GM11168 (cell line): ENCODE results near the gene ZFTA.
"Not testable (repeated sequence)": the region's sequence is repeated elsewhere in the genome, so short reads cannot be mapped to it uniquely, and the experiment has no call there.

ENCODE experiments used
- in situ Hi-C: fragments of 300-500 bp; cut with MboI; formaldehyde crosslinking; loops from one replicate; pipeline ENCODE4 v1.12.0; 2022; ENCODE audit warnings: low sequenced_read_pairs; ENCODE audit not compliant: unreplicated experiment

ZFTA gene

DNA sequence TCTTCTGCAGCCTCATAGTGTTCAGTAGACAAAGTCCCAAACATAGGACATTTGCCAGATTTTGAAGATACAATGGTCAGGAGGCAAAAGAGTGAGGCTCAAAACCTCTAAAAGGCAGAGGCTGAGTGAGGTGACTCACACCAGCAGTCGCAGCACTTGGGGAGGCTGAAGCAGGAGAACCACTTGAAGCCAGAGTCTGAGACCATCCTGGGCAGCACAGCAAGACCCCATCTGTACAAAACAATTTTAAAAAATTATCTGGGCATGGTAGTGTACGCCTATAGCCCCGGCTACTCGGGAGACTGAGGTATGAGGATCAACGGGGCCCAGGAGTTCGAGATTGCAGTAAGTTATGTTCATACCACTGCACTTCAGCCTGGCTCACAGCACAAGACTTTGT, 14.2 kb upstream of the ZFTA start:
- in situ Hi-C loops, result loop anchor here (5.0 kb wide), 1 partner anchor 45 kb away; no protein-coding TSS in a partner anchor

DNA sequence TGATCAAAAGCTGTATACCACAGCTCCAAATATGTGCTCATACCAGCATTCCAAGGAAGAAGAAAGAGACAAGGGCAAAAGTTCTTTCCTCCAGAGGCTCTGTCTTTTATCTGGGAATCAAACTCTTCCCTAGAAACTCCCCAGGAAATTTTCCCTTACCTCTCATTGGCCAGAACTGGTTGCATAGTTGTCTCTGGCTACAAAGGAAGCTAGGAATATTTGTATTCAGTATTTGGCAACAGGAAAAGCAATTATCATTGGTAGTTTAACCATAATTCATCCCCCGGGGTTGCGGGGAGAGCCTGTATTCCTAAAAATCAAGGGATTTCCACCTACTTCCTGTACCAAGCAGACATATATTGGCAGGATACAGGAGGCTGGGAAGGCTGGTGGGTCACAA, 10.5 kb upstream of the ZFTA start:
- in situ Hi-C loops, result no loop called here

DNA sequence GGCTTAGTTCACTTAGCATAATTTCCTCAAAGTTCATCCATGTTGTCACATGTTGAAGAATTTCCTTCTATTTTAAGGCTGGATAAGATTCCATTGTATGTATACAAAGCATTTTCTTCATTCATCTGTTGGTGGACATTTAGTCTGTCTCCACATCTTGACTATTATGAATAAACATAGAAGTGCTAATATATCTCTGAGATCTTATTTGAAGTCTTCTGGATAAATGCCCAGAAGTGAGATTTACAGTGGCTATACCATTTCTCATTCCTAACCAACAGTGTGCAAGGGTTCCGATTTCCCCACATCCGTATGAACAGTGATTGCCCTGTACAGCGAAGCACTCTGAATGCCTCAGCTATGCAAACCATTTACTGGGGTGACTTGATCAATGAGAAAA, 6.6 kb upstream of the ZFTA start:
- in situ Hi-C loops, result no loop called here

DNA sequence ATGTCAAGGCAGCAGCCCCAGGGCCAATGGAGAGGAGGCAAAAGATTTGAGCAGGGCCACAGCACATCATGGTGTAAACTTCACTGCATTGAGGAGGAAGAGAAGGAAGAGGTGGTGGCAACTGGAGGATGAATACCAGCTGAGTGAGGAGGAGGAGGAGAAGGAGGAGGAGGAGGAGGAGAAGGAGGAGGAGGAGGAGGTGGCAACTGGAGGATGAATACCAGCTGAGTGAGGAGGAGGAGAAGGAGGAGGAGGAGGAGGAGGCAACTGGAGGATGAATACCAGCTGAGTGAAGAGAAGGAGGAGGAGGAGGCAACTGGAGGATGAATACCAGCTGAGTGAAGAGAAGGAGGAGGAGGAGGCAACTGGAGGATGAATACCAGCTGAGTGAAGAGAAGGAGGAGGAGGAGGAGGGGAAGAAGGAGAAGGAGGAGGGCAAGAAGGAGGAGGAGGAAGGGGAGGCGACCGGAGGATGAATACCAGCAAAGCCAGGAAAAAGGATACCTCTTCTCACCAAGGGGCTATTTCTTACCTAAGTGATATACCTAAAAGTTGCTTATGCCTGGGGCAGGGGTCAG, 3.3 kb upstream of the ZFTA start:
- in situ Hi-C loops, result not testable (repeated sequence)

DNA sequence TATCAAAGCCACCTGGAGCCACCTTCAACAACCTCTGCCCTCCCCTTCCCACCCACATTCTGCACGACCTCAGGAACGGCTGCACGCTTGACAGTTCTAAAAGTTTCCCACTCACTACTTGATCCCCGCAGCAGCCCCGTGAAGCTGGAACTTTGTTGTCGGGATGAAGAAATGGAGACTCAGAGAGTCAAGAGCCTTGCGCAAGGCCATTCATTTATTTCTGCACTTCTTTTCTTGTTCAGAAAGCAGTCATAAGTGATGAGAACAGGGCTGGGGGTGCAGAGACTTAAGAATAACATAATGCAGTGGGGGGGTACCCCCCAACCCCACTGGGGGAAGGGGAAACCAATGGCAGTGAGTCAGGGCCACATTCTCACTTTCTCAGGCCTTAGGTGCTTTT, 2.2 kb upstream of the ZFTA start:
- in situ Hi-C loops, result no loop called here

DNA sequence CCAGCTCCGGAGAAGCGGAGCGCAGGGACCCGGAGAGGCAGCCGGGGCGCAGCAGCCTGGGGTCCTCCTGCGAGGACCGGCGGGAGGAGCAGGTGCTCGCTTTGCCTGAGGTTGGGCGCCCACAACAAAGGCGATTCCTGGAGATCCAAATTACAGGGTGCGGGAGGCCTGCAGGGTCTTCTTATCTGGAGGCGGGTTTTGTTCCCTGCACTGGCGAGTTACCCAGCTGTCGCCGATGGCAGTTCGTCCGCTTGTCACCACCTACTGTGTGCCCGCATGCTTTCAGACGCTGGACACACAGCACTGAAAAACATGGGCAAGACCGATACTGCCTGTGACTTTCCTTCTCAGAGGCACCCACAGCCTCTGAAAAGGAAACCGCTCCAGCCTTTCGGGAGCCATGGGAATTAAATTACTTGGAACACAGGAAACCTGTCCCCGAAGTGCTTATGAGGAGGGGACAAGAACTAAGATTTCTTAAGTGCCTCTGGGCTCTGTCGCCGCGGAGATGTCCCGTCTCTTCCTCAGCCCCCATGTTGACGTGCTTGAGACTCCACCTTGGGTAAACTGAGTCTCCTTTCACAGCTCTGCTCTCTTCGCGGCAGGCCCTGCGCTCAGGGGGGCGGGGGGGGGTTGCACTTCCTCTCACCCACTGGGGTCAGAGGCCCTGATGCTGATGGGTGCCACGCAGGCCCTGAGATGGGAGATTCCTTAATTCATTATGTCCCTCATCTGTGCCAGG, 1.3 kb upstream of the ZFTA start:
- in situ Hi-C loops, result no loop called here

DNA sequence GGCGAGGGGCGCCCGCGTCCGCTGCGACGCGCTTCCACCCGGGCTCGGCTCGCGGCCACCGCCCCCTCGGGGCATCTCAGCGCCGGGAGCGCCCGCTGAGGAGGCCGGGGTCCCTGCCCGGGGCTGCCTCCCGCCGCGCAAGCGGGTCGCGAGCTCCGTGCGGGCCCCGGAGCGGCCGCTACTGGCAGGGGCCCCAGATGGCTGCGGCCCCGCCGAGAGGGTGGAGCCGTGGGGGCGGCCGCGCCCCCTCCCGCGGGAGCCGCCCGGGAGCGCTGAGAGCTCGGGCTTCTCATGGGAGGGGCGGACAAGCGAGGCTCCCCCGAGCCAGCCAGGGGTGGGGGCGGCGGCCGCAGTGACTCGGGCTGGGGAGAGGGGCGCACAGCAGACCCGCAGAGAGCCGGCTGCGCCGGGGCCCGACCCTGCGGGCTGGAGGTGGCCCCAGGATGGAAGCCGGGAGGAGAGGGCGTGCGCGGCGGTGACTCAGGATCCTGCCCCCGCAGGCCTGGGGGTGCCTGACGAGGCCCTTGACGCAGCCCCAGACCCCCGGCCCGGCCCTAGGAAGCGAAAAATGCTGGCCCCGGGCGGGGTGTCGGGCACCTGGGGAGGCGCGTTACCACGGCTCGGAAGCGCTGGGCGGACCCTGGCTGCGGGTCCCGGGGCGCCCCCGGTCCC, 603 bp upstream of the ZFTA start:
- in situ Hi-C loops, result no loop called here

DNA sequence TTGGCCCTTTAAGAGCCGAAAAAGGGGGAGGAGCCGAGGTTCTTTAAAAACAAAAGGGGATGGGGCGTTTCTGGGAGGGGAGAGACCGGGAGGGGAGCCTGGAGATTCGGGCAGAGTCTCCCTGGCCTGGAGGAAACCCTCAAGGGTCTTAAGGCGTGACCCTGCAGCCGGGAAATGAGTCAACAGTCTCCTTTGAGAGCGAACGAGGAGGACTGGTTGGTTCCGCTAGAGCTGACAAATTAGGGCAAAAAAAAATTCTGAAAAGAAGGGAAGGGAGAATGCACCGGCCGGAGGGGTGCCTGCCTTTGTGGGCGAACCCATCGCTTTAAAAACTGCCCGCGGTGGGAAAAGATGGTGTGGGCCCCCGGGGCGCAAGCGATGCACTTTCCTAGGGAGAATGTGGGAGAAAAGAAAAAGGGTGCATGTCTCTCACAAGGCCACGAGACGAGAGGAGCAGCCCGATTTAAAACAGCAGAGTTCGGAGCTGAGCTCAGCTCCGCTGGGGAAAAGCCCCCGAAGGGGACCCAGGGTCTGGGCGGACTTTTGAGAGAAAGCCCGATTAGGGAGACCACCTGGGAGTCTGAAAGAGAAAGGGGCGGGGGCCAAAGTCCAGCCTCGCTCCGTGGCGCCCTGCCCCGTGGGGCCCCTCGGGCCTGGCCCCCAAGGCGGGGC, 874 bp downstream of the ZFTA start:
- in situ Hi-C loops, result no loop called here

DNA sequence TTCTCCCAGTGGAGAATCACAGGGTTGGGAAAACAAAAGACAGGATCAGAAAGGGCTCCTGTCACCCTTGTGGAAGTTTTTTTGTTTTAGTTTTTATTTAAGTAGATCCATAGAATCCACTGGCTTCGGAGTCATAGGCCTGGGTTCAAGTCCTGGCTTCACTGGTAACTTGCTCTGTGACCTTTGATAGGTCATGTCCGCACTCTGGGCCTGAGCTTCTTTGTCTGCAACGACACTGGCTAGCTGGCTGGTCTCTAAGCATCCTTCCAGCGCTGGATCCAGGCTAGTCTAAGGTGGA, 1.4 kb downstream of the ZFTA start:
- in situ Hi-C loops, result no loop called here

DNA sequence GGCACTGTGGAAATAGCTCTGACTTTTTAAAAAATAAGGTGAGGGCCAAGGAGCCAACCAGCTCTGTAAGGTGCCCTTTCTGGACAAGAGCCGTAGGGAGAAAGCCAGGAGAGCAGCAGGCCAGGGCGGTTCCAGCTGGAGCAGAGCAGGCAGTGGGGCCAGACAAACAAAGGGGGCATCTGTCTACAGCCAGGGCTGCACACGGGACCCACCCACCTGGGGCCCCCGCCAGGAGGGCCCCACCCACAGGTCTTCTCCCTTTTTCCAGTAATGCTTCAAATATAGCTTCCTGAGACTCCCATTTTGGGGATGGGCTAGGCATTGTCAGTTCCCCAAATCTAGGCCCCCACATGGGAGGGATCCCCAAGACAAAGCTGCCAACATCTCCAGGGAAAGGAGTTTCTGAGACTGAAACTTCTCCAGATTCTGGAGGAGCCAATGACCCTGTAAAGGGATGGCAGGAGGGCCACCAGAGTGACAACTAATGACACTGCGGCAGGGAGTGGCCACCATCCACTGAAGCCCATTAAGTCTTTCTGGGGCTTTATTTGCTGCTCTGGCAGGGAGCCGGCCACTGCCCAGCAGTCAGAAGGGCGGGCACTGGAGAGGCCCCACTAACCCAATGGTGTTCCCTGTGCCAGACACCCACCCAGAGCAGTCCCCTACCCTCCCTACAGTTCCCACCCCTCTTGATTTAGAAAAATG, 1.9 kb downstream of the ZFTA start:
- in situ Hi-C loops, result no loop called here

DNA sequence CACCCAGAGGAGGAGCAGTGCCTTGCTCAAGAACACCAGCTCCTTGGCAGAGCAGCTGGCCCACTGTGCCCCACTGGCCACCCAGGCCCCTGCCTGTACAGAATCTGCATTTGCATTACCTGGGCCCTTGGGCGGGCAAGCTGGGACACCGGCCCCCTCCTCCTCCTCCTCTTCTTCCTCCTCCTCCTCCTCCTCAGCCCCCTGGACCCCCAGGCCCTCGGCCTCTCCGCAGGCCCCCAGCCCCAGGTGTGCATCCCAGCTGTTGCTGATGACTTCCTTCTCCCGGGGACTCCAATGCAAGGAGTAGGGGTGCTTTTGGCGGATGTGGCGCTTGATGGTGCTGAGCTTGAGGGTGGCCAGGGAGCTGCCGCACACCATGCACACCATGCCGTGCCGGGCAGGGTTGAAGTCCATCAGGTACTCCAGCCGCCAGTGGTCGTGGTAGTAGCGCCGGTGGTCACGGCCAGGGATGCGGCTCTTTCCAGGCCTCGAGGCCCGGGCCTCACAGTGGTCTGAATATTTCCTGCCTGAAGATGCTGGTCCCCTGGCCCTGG, 2.8 kb downstream of the ZFTA start:
- in situ Hi-C loops, result no loop called here

DNA sequence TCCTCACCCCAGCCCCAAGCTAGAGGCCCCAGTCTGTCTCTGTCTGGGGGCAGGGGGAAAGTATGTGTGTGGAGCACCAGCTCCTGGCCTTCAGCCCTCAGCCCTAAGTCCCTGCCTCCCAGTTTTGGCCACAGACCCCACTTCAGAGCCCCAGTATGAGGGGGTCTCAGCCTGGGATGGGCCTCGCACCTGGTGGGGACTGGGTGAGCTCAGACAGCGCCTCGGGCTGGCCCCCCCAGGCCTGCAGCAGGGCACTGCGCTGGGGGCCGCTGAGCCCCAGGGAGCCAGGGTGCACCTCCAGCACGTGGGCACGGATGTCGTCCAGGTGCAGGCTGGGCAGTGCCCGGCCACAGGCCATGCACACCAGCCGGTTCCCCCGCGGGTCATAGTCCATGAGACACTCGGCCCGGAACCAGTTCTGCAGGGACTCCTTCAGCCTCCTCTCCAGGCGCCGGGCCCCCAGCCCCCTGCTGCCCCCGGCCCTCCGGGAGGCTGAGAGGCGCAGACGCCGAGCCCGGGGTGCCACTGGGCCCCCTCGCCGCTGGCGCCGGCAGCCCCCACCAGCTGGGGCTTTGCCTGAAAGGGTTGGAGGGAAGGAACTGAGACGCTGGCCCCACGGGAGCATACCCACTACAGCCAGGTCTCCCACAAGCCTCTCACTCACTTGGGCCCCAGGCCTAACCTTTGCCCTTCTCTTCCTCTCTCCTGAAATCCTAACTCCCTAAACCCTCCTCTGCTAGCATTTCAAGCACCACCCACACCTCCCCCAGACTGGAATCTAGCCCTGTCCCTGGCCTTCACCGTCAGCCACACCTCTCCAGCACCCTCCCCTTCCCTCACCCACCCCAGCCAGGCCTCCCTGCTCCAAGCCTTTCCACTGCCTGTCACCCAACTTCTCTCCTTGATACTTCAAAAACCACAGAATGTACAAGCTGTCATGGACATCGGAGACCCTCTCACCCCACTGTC, 3.6 kb downstream of the ZFTA start:
- in situ Hi-C loops, result no loop called here

DNA sequence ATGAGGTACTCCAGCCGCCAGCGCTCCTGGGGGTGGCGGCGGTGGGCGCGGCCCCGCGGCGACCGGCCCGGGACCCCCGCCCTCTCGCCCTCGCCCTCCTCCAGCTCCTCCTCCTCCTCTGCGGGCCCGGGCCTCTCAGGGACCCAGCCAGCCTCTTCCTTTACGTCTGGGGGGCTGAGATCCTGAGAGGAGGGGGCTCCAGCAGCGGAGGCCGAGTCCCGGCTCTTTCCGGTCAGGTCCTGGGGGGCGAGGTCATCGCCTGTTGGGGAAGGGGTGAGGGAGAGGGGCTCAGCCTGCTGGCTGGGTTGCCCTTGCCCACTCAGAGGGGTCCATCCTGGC, 4.3 kb downstream of the ZFTA start:
- in situ Hi-C loops, result no loop called here

DNA sequence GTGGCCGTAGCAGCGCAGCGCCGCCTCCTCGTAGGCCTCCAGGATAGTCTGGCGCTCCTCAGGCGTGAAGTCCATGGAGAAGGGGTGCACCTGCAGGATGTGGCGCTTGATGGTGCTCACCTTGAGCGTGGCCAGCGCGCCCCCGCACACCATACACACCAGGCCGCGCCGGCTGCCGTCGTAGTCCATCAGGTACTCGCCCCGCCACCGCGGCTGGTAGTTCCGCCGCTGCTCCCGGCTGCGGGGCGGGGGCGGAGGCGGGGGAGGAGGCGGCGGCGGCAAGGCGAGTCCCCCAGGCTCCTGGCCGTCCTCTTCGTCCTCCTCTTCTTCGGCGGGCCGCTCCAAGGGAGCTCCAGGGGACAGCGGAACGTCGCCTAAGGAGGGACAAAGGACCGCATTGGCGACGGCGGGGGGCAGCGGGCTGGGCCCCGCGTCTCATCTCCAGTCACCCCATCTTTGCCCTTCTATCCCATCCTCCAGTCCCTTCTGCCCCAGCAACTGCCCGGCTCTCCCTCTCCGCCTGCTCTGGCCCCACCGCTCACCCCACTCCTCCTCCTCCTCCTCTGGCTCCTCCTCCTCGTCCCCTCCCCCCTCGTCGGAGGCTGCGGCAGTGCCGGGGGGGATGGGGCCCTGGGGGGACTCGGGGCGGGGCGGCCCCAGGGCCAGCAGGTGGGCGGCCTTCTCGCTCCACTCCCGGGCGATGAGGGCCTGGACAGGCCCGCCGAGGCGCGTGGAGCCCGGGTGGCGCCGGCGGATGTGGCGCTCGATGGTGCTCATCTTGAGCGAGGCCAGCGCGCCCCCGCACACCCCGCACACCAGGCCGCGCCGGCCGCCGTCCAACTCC, 4.9 kb downstream of the ZFTA start:
- in situ Hi-C loops, result no loop called here

DNA sequence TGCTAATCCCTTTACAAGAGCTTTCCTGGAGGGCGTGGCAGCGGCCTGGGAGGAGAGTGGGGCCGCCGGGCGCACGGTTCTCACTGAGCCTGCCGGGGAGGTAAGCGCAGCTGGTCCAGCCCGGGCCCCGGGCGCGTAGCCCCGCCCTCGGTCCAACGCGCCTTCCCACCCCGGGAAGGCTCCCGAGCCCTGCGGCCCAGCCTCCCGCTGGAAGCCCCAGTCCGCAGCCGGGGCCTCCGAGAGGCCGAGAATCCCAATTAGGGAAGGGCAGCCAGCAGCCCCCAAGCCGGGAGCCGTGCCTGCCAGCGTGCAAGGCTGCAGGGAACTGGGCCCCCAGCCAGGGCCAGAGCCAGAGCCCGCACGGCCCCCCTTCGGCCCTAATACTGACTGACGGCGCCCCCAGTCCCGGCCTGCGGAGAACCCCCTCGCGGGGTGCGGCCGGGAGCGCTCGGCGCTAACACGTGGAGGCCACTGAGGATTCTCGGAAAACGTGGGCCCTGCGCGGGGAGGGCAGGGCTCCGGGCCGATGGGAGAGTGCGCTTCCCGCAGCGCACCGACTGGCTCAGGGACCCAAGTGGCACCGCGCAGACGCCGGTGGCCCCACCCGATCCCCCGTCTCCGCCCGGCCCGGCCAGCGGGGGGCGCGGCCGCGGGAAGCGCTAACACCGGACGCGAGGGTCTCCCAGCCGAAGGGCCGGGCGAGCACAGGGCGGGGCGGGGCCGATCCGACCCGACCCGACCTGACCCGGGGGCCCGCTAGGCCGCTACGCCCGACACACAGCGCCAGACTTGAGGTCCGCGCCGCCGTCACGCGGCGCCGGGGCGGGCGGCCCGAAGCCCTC, 5.7 kb downstream of the ZFTA start:
- in situ Hi-C loops, result no loop called here

DNA sequence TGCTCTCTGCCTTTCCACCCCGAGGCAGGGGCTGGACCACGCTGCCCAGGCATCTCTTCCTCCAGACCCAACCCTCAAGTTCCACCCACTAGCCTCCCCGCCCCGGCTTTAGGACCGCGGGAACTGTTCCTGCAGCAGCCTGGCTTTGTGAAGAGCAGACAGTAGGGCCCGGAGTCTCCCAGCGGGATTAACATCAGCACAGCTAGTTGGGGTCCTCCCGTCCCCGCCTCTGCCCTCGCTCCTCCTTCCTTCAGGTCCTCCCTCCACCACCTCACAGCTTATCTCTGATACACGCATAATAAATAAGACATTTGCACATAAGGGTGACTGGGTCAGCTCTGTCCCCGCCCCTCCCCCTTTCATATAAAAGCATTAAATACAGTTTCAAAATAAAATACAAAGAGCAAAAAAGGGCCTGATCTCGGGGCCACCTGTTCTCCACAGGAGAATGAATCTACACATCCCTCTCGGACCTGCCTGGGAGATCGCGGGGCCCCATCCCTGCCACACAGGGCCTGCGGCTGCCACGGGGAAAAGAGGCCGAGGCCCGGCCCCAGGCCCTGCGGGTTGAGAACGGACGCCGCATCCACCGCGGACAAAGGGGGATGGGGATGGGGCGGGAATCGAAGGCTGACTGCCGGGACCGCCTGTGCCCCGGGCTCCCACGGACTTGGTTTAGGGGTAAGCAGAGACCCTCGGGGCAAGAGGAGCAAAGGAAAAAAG, 6.5 kb downstream of the ZFTA start:
- in situ Hi-C loops, result no loop called here

DNA sequence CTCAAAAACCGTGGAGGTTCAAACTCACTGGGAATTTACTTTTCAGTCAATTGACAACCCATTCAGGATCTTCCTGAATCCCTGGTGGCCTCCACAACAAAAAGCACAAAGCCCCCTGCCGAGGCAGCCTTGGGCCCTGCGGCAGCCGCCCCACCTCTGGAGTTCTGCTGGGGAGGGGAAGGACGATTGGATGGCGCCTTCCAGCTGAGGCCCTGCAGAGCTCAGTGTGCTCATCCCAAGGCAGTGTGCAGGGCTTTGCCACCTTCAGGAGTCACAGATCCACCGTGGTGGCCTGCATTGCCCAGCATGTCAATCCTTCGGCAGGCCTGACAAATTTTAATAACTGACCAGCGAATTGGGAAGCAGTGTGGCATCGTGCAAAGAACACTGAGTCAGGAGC, 7.4 kb downstream of the ZFTA start:
- in situ Hi-C loops, result no loop called here
